HEK293 (cell line): ENCODE results near the gene PTCHD4.
A peak's percentile ranks its signal among the peaks of the same experiment; 100 is the strongest.

Experiments
- CTCF ChIA-PET: fragments of 350-600 bp; formaldehyde crosslinking; extraction: SDS; loops from one replicate; lab custom pipeline; 2021; ENCODE audit warnings: antibody characterized with exemption; lab: Yijun Ruan, JAX
- POLR2A ChIA-PET: fragments of 300-600 bp; formaldehyde crosslinking; extraction: SDS; loops from one replicate; lab custom pipeline; 2020; ENCODE audit warnings: antibody characterized with exemption, inconsistent platforms; lab: Yijun Ruan, JAX
- H3K27ac ChIP-seq: fragments of 200-500 bp; sonication (Bioruptor generic); 2 replicates; pipeline ENCODE4 v1.5.1; 2014; ENCODE audit warnings: low read depth, low read length, control low read depth, inconsistent platforms; ENCODE audit errors: extremely low read depth
- H3K36me3 ChIP-seq, 2 experiments: fragments of 200-500 bp in 1 of 2; sonication (Bioruptor generic) in 1 of 2; 1 replicate in 1 of 2; 2 replicates in 1 of 2; pipeline ENCODE4 v1.5.1; 2014 to 2017; ENCODE audit warnings: inconsistent platforms in 2 of 2, low read length in 2 of 2; ENCODE audit not compliant: control insufficient read depth in 2 of 2, insufficient read depth in 1 of 2
- H3K4me1 ChIP-seq: fragments of 200-500 bp; sonication (Bioruptor generic); 2 replicates; pipeline ENCODE4 v1.5.1; 2014; ENCODE audit warnings: mild to moderate bottlenecking, low read length, inconsistent platforms; ENCODE audit not compliant: control insufficient read depth, insufficient read depth
- H3K4me3 ChIP-seq: 2 replicates; pipeline ENCODE4 v1.5.1; 2011; ENCODE audit warnings: low read depth, mild to moderate bottlenecking, control low read depth, low read length, moderate library complexity
- H3K9me3 ChIP-seq: fragments of 200-500 bp; sonication (Bioruptor generic); 2 replicates; pipeline ENCODE4 v1.5.1; 2014; ENCODE audit warnings: low read depth, low read length, inconsistent platforms; ENCODE audit not compliant: control insufficient read depth, insufficient read depth
- IKZF3 ChIP-seq: fragments of 450-650 bp; IDR thresholded peaks from 2 replicates; pipeline ENCODE4 v1.5.0; 2018; ENCODE audit warnings: missing biosample characterization, mild to moderate bottlenecking, missing genetic modification characterization, moderate library complexity
- MEIS1 ChIP-seq: sonication (generic); formaldehyde crosslinking; IDR thresholded peaks from 2 replicates; pipeline ENCODE4 v1.8.1; 2022; ENCODE audit warnings: missing genetic modification reagents, mild to moderate bottlenecking, borderline replicate concordance
- OSR2 ChIP-seq: fragments of 450-650 bp; formaldehyde crosslinking; IDR thresholded peaks from 2 replicates; pipeline ENCODE4 v1.5.1; 2016; ENCODE audit warnings: missing biosample characterization, missing genetic modification characterization
- PRDM10 ChIP-seq: fragments of 450-650 bp; formaldehyde crosslinking; IDR thresholded peaks from 2 replicates; pipeline ENCODE4 v1.5.1; 2016; ENCODE audit warnings: missing biosample characterization, missing genetic modification characterization
- REPIN1 ChIP-seq: fragments of 450-650 bp; formaldehyde crosslinking; IDR thresholded peaks from 2 replicates; pipeline ENCODE4 v1.5.1; 2017; ENCODE audit warnings: missing biosample characterization, missing genetic modification characterization, low read depth
- ZNF10 ChIP-seq: fragments of 450-650 bp; formaldehyde crosslinking; IDR thresholded peaks from 2 replicates; pipeline ENCODE4 v1.5.1; 2017; ENCODE audit warnings: missing biosample characterization, missing genetic modification characterization
- ZNF121 ChIP-seq: fragments of 450-650 bp; formaldehyde crosslinking; IDR thresholded peaks from 2 replicates; pipeline ENCODE4 v1.5.1; 2016; ENCODE audit warnings: missing biosample characterization, missing genetic modification characterization
- ZNF138 ChIP-seq: fragments of 450-650 bp; formaldehyde crosslinking; IDR thresholded peaks from 2 replicates; pipeline ENCODE4 v1.5.1; 2016; ENCODE audit warnings: missing biosample characterization, missing genetic modification characterization, borderline replicate concordance
- ZNF19 ChIP-seq: fragments of 450-650 bp; formaldehyde crosslinking; IDR thresholded peaks from 2 replicates; pipeline ENCODE4; 2016; ENCODE audit warnings: missing biosample characterization, missing genetic modification characterization, low read depth
- ZNF2 ChIP-seq: fragments of 450-650 bp; formaldehyde crosslinking; IDR thresholded peaks from 2 replicates; pipeline ENCODE4 v1.5.1; 2016; ENCODE audit warnings: missing biosample characterization, missing genetic modification characterization
- ZNF280D ChIP-seq: fragments of 450-650 bp; formaldehyde crosslinking; IDR thresholded peaks from 2 replicates; pipeline ENCODE4 v1.5.1; 2016; ENCODE audit warnings: missing biosample characterization, missing genetic modification characterization
- ZNF292 ChIP-seq: fragments of 450-650 bp; formaldehyde crosslinking; IDR thresholded peaks from 2 replicates; pipeline ENCODE4 v1.5.1; 2016; ENCODE audit warnings: low read depth, missing biosample characterization, missing genetic modification characterization, borderline replicate concordance
- ZNF302 ChIP-seq: fragments of 450-650 bp; formaldehyde crosslinking; IDR thresholded peaks from 2 replicates; pipeline ENCODE4 v1.5.1; 2016; ENCODE audit warnings: missing biosample characterization, missing genetic modification characterization, low read depth
- ZNF423 ChIP-seq: fragments of 450-650 bp; formaldehyde crosslinking; IDR thresholded peaks from 2 replicates; pipeline ENCODE4 v1.5.1; 2016; ENCODE audit warnings: missing biosample characterization, missing genetic modification characterization
- ZNF521 ChIP-seq: fragments of 450-650 bp; formaldehyde crosslinking; IDR thresholded peaks from 2 replicates; pipeline ENCODE4 v1.5.1; 2017; ENCODE audit warnings: missing biosample characterization, mild to moderate bottlenecking, missing genetic modification characterization
- ZNF544 ChIP-seq: fragments of 450-650 bp; formaldehyde crosslinking; IDR thresholded peaks from 2 replicates; pipeline ENCODE4 v1.5.0; 2017; ENCODE audit warnings: missing biosample characterization, missing genetic modification characterization
- ZNF555 ChIP-seq: fragments of 450-650 bp; formaldehyde crosslinking; conservative IDR thresholded peaks from 2 replicates; pipeline ENCODE4 v1.5.1; 2017; ENCODE audit warnings: missing biosample characterization, mild to moderate bottlenecking, missing genetic modification characterization, inconsistent platforms
- ZNF610 ChIP-seq: fragments of 450-650 bp; formaldehyde crosslinking; IDR thresholded peaks from 2 replicates; pipeline ENCODE4 v1.5.1; 2016; ENCODE audit warnings: missing biosample characterization, missing genetic modification characterization, borderline replicate concordance
- ZNF654 ChIP-seq: fragments of 450-650 bp; formaldehyde crosslinking; IDR thresholded peaks from 2 replicates; pipeline ENCODE4 v1.5.1; 2016; ENCODE audit warnings: low read depth, missing biosample characterization, missing genetic modification characterization
- ZNF660 ChIP-seq: fragments of 450-650 bp; IDR thresholded peaks from 2 replicates; pipeline ENCODE4 v1.5.1; 2018; ENCODE audit warnings: missing biosample characterization, mild to moderate bottlenecking, missing genetic modification characterization
- ZNF670 ChIP-seq: fragments of 450-650 bp; formaldehyde crosslinking; IDR thresholded peaks from 2 replicates; pipeline ENCODE4 v1.5.1; 2016; ENCODE audit warnings: missing biosample characterization, missing genetic modification characterization, low read depth
- ZNF707 ChIP-seq: fragments of 450-650 bp; formaldehyde crosslinking; IDR thresholded peaks from 2 replicates; pipeline ENCODE4 v1.5.1; 2016; ENCODE audit warnings: missing biosample characterization, missing genetic modification characterization
- ZNF76 ChIP-seq: fragments of 450-650 bp; formaldehyde crosslinking; IDR thresholded peaks from 2 replicates; pipeline ENCODE4; 2016; ENCODE audit warnings: low read depth, missing biosample characterization, missing genetic modification characterization, borderline replicate concordance
- ZNF768 ChIP-seq: fragments of 450-650 bp; formaldehyde crosslinking; IDR thresholded peaks from 2 replicates; pipeline ENCODE4 v1.5.1; 2018; ENCODE audit warnings: missing biosample characterization, mild to moderate bottlenecking, missing genetic modification characterization
- ZNF777 ChIP-seq: fragments of 450-650 bp; formaldehyde crosslinking; IDR thresholded peaks from 2 replicates; pipeline ENCODE4 v1.5.1; 2017; ENCODE audit warnings: missing biosample characterization, missing genetic modification characterization, borderline replicate concordance
- ZNF791 ChIP-seq: fragments of 450-650 bp; formaldehyde crosslinking; IDR thresholded peaks from 2 replicates; pipeline ENCODE4 v1.5.1; 2016; ENCODE audit warnings: missing biosample characterization, missing genetic modification characterization
- ZSCAN23 ChIP-seq: fragments of 450-650 bp; formaldehyde crosslinking; IDR thresholded peaks from 2 replicates; pipeline ENCODE4 v1.5.1; 2016; ENCODE audit warnings: missing biosample characterization, missing genetic modification characterization
- ZXDB ChIP-seq: fragments of 450-650 bp; formaldehyde crosslinking; IDR thresholded peaks from 2 replicates; pipeline ENCODE4 v1.5.1; 2016; ENCODE audit warnings: missing biosample characterization, missing genetic modification characterization
- TF ChIP-seq, protein P1 (sequence below): fragments of 450-650 bp; formaldehyde crosslinking; IDR thresholded peaks from 2 replicates; pipeline ENCODE4 v1.5.1; 2016; ENCODE audit warnings: missing biosample characterization, missing genetic modification characterization

PTCHD4 gene

DNA sequence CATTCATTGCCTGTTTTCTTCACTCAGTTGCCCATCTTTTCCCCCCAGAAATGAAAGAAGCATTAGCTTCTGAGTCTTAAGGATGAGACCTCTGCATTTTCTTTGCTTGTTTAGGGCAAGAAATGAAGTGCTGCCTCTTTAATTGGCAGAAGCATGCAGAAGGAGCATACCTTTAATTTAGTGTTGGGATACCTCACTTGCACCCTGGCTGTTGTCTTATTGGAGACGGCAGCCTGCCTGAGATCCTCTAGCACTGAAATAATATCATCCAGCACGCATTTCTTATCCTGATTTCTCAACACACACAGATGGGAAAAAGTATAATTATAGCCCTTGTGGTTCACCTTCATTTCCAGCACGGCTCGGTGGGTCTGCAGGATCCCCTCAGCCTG lies 43.1 kb downstream of the PTCHD4 start:
- Histone ChIP-seq H3K27ac (no peak overlapping the region), H3K4me1 (no peaks in the 10 kb centered on the region; the same call in 1 of the 2 replicates), H3K4me3 (peak overlapping the region; percentile 49), H3K36me3 (no peaks in the 10 kb centered on the region), H3K9me3 (no peaks in the 10 kb centered on the region)
- CTCF ChIA-PET = interaction anchor here (0.7 kb wide), 1 partner anchor 13 kb away, joined by 3 read pairs; no protein-coding TSS in a partner anchor
- POLR2A ChIA-PET = no interaction called here
- TF ChIP-seq ZNF555 (tag by site-specific recombination) (no peak), ZNF544 (tag by site-specific recombination) (no peak), ZSCAN23 (tag by site-specific recombination) (no peak), ZNF121 (tag by site-specific recombination) (no peak), OSR2 (tag by site-specific recombination) (no peak), ZNF10 (tag by site-specific recombination) (no peak), ZXDB (no peak), ZNF707 (no peak), IKZF3 (tag by site-specific recombination) (no peak), ZNF670 (tag by site-specific recombination) (no peak), MEIS1 (CRISPR knock-in tag) (no peak), ZNF791 (tag by site-specific recombination) (no peak)
- TF ChIP-seq, protein P1, sequence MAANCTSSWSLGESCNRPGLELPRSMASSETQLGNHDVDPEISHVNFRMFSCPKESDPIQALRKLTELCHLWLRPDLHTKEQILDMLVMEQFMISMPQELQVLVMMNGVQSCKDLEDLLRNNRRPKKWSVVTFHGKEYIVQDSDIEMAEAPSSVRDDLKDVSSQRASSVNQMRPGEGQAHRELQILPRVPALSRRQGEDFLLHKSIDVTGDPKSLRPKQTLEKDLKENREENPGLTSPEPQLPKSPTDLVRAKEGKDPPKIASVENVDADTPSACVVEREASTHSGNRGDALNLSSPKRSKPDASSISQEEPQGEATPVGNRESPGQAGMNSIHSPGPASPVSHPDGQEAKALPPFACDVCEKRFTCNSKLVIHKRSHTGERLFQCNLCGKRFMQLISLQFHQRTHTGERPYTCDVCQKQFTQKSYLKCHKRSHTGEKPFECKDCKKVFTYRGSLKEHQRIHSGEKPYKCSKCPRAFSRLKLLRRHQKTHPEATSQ (tag by site-specific recombination) = no peak

GRCh38 chr6:48067148-48067712 lies 43.8 kb downstream of the PTCHD4 start:
- CTCF ChIA-PET = no interaction called here
- H3K4me1 ChIP-seq = no peaks in the 10 kb centered on the region; the same call in 1 of the 2 replicates
- no peak overlapping the region for H3K27ac ChIP-seq
- H3K36me3 ChIP-seq = no peaks in the 10 kb centered on the region
- H3K9me3 ChIP-seq = no peaks in the 10 kb centered on the region
- POLR2A ChIA-PET = no interaction called here
- H3K4me3 ChIP-seq = no peak overlapping the region
- no peak for TF ChIP-seq ZNF2 (tag by site-specific recombination)
- TF ChIP-seq ZNF292 (tag by site-specific recombination) = no peak
- TF ChIP-seq ZNF521 (tag by site-specific recombination) = no peak
- no peak for TF ChIP-seq ZNF76 (tag by site-specific recombination)
- TF ChIP-seq ZNF19 (tag by site-specific recombination) = no peak
- no peak for TF ChIP-seq ZNF768 (tag by site-specific recombination)
- no peak for TF ChIP-seq ZNF660 (tag by site-specific recombination)
- TF ChIP-seq ZNF654 (tag by site-specific recombination) = no peak
- no peak for TF ChIP-seq REPIN1
- no peak for TF ChIP-seq ZNF138 (tag by site-specific recombination)
- no peak for TF ChIP-seq PRDM10 (tag by site-specific recombination)
- TF ChIP-seq ZNF280D (tag by site-specific recombination) = no peak
- no peak for TF ChIP-seq ZNF423
- no peak for TF ChIP-seq ZNF777 (tag by site-specific recombination)
- TF ChIP-seq ZNF302 (tag by site-specific recombination) = no peak
- no peak for TF ChIP-seq ZNF610 (tag by site-specific recombination)
